GM23338 (cell line): Measurements from ENCODE around the gene GSX1.

Experiments used
- EZH2 ChIP-seq: fragments of 200-600 bp; sonication (generic); IDR thresholded peaks from one replicate; pipeline ENCODE4 v1.8.0; 2017; ENCODE audit warnings: antibody characterized with exemption, mild to moderate bottlenecking, low read depth; ENCODE audit not compliant: unreplicated experiment
- POLR2AphosphoS5 ChIP-seq: IDR thresholded peaks from 2 replicates; pipeline ENCODE4 v1.6.1; 2016; ENCODE audit warnings: antibody characterized with exemption, low read depth
- REST ChIP-seq: IDR thresholded peaks from one replicate; pipeline ENCODE4 v1.6.1; 2018; ENCODE audit warnings: antibody characterized with exemption; ENCODE audit not compliant: unreplicated experiment
- TF ChIP-seq, protein P1 (sequence below), 2 experiments: fragments of 200-600 bp in 1 of 2; sonication (generic) in 1 of 2; conservative IDR thresholded peaks; 2 replicates each; pipeline versions ENCODE4 v1.5.1 to v1.6.1; 2016 to 2017; ENCODE audit warnings: antibody characterized with exemption in 2 of 2, low read depth in 2 of 2, mild to moderate bottlenecking in 2 of 2, moderate library complexity in 1 of 2

GRCh38 chr13:27830010-27830409 lies 37.7 kb downstream of the GSX1 start:
- TF ChIP-seq, protein P1, sequence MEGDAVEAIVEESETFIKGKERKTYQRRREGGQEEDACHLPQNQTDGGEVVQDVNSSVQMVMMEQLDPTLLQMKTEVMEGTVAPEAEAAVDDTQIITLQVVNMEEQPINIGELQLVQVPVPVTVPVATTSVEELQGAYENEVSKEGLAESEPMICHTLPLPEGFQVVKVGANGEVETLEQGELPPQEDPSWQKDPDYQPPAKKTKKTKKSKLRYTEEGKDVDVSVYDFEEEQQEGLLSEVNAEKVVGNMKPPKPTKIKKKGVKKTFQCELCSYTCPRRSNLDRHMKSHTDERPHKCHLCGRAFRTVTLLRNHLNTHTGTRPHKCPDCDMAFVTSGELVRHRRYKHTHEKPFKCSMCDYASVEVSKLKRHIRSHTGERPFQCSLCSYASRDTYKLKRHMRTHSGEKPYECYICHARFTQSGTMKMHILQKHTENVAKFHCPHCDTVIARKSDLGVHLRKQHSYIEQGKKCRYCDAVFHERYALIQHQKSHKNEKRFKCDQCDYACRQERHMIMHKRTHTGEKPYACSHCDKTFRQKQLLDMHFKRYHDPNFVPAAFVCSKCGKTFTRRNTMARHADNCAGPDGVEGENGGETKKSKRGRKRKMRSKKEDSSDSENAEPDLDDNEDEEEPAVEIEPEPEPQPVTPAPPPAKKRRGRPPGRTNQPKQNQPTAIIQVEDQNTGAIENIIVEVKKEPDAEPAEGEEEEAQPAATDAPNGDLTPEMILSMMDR (conservative IDR thresholded peaks at IDR 0.05; ENCODE audit: low read depth in 2 of 2): peak; percentile 82 to 87
- TF ChIP-seq POLR2AphosphoS5 (no peak), EZH2 (no peak), REST (no peak)
